ENCODE results near the gene NPC1.
"Not testable (repeated sequence)": the region's sequence is repeated elsewhere in the genome, so short reads cannot be mapped to it uniquely, and the experiment has no call there.

Gene NPC1

GRCh38 chr18:23609390-23610023 is 23.2 kb upstream of the NPC1 start:
- DNase-seq (ENCODE audit: low spot score) = no peak

- DNase-seq (ENCODE audit: low spot score) = no peak
Observed at GRCh38 chr18:23608211-23608610, 21.9 kb upstream of the NPC1 start.

GRCh38 chr18:23605941-23606340 is 19.6 kb upstream of the NPC1 start:
- DNase-seq (ENCODE audit: low spot score) = no peak

DNA sequence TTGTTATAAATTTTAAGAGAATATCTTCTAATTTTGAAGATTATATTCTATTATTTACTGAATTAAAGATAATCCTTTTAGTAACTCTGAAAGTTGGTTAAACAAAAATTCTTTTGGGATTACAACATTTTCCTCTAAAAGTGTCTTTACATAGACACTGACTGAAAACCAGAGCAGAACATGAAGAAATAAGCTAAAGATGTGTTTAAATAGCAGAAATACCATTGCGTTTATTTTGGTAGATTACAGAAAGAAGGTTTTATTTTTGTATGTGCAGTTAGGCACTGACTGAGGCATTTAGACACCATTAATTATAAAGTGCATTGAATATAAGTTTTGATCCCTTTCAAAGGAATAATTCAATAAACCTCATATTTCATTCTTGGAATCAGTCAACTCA is 13.5 kb upstream of the NPC1 start:
- no peak for DNase-seq (ENCODE audit: low spot score)

- DNase-seq (ENCODE audit: low spot score) = no peak
Observed at GRCh38 chr18:23596183-23596582, 9.9 kb upstream of the NPC1 start.

DNA sequence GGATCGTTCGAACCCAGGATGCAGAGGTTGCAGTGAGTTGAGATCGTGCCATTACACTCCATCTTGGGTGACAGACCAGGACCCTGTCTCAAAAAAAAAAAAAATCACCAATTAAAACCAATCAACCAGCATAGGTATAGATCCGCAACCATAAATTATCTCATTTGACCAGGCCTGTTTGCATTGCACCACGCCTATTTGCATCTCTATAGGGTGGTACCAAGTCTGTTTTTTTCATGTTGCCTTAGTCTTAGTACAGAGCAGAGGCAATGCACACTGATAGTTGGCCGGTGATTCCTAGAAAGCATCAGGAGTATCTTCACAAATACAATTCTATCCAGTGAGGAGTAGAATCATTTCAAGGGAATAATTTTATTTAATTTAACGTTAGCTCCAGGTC is 9.3 kb upstream of the NPC1 start:
- DNase-seq (ENCODE audit: low spot score) = no peak

DNA sequence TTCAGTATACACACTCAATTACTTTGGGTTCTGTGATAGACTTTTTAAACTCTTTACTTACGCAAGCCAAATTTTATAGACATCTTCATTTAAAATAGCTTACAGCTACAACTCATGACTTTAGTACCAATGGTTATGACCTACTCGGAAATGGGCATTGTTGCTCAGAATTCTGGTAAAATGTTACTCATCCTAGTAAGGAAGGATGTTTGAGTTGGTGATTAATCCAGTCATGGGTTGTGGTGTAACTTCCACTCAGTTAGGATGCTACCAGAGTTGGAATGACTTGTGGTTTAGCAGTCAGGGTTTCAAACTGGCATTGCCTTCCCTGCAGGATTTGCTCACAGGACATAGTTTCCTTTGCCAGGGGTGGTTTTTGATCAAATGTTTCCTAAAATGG is 7.4 kb upstream of the NPC1 start:
- peak; percentile 47 for DNase-seq (ENCODE audit: low spot score)

DNA sequence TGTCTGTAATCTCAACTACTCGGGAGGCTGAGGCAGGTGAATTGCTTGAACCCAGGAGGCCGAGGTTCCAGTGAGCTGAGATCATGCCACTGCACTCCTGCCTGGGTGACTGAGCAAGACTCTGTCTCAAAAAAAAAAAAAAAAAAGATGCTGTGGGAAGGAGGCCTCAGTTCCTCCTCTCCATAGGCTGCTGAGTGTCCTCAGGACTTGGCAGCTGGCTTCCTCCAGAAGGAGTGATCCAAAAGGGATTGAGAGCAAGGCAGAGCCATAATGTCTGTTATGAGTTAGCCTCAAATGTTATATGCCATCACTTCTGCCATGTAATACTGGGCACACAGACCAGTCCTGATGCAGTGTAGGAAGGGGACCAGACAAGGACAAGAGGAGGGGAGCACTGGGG is 6.6 kb upstream of the NPC1 start:
- no peak for DNase-seq (ENCODE audit: low spot score)

GRCh38 chr18:23591011-23591410 is 4.7 kb upstream of the NPC1 start:
- DNase-seq (ENCODE audit: low spot score) = no peak

DNA sequence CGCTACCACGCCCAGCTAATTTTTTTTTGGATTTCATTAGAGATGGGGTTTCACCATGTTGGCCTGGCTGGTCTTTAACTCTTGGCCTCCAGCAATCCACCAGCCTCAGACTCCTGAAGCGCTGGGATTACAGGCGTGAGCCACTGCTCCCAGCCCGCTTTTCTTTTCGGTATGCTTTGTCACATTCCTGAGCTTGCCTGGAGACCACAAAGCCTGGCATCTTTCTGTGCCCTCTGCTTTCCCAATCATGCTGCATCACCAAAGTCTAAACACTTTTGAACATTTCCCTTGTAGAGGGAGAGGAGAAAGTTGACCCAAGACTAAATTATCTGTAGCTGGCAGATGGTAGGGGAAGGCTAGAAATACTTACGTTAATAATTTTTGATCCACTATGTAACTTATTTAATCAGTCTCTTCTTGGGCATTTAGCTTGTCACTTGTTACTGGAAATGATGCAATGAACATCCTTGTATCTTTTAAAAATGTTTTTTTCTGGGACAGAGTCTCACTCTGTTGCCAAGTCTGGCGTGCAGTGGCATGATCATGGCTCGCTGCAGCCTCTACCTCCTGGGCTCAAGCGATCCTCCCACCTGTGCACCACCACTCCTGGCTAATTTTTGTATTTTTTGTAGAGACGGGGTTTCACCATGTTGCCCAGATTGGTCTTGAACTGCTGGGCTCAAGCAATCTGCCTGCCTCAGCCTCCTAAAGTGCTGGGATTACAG is 2.7 kb upstream of the NPC1 start:
- no peak for DNase-seq (ENCODE audit: low spot score)

GRCh38 chr18:23587220-23587642 is 925 bp upstream of the NPC1 start:
- no peak for DNase-seq (ENCODE audit: low spot score)

DNA sequence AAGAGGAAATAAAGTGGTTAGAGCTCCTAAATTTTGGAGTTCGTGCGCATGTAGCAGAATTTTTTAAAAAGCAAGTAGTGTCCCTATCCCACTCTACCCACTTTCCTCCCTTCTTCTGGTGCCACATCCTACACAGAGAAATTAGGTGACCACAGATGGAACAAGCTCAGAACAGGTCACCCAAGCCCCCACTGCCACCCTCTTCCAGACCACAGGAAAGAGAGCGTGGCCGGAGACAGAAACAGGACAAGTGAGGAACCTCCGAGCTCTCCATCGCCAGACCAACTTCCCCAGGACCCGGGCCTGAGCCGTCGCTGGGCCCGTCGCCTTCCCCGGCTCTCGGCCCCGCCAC is 433 bp downstream of the NPC1 start:
- DNase-seq (ENCODE audit: low spot score) = no peak

DNA sequence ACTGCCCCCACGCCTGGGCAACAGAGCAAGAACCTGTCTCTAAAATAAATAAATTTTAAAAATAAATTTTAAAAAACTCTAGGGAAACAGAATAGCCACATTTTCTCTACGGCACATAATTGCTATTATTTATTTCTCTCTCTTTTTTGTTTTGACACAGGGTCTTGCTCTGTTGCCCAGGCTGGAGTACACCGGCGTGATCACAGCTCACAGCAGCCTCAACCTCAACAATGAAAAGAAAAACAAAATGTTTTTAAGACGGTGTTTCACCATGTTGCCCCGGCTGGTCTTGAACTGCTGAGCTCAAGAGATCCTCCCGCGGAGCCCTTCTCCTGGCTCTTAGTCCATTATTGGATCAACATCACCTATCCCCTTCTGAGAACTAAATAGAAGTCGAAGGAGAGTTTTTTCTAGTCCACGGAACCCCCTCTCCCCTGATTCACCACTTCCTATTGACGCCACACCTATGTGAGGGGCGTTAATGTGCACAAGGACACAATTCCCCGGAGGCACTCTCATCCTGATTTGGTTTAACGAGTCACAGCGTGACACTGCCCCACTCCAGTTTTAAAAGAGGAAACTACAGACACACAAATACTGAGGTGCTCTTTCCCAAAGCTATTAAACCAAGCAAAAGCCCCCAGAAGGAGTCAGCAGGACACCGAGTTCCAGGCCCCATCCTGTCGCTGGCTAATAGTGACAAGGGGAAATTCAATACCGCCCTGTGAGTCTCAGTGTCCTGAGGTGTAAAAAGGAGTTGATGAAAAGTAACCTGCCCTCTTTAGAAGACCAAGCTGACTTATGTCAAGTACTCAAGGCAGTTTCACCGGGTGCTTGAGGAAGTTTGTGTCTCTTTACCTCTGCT is 1.1 kb downstream of the NPC1 start:
- no peak for DNase-seq (ENCODE audit: low spot score)

GRCh38 chr18:23584019-23584983 is 2.0 kb downstream of the NPC1 start:
- DNase-seq (ENCODE audit: low spot score) = no peak

DNA sequence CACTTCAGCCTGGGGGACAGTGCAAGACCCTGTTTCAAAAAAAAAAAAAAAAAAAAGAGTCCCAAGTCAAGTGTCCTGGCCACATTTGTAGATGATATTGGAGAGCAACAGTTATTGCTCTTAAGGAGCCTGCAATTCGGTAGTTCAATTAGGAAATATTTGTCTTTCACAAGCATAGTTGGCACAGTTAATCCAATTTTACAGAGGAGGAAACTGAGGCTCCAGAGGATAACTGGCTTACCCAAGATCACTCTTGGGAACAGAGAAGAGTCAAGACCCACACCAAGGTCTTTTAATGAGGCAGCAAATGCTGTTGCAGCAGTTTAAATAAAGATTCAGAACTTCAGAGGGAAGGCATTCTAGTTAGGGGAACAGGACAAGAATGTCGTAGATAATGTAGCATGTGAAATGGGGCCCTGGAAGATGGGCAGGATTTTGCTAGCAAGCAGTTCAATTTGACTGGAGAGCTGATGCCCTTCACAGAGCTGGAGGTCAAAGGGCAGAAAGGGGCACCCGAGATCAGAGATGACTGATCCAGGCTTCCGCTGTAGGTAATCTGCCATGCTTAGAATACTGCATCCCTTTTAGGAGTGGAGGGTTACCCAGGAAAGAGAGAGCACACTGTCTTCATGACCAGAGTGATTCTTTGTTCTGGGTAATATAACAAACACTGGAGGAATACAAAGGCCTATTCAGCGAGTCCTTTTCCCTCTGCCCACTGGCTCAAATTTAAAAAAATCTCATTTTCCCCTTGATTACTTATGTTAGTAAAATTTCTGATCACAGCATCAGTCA is 3.0 kb downstream of the NPC1 start:
- DNase-seq (ENCODE audit: low spot score) = no peak

GRCh38 chr18:23580677-23581367 is 5.5 kb downstream of the NPC1 start:
- no peak for DNase-seq (ENCODE audit: low spot score)

DNA sequence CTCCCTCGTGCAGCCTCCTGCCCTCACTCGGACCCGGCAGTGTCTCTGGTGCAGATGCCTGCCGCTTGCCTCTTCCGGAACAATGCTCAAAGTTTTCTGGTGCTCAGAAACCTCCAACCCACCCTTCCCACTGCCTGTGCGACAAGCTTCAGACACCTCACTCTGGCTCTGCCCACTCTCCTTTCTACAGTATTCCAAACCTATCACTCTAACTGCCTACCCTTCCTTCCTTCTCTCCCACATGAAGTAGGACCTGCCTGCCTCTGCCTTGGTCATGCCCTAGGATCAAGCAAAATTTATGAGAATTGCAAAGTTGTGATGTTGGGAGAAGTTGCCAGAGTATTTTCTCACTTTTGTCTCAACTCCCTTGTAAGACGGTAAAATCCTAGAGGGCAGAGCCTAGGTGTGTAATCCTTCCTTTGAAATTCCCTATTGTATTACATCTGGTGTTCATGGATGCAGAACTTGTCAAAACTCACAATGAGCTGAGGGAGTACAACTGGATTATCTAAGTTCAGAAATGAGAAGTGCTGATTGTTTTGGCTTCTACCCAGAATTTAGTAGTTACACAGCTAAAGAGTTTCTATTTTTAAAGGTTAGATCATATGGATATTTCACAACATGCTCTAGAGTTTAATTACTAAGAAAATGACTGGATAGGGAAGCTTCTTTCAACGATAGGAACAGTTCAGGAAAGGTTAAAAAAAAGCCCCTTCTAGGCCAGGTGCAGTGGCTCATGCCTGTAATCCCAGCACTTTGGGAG is 7.2 kb downstream of the NPC1 start:
- DNase-seq (ENCODE audit: low spot score) = no peak

- no peak for DNase-seq (ENCODE audit: low spot score)
Observed at GRCh38 chr18:23578067-23578701, 8.1 kb downstream of the NPC1 start.

DNA sequence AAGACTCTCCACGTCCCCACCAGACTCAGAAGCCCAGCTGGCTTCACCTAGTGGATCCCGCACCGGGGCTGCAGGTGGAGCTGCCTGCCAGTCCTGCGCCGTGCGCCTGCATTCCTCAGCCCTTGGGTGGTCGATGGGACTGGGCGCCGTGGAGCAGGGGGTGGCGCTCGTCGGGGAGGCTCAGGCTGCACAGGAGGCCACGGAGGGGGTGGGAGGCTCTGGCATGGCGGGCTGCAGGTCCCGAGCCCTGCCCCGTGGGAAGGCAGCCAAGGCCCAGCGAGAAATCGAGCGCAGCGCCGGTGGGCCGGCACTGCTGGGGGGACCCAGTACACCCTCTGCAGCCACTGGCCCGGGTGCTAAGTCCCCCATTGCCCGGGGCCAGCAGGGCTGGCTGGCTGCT is 8.8 kb downstream of the NPC1 start:
- not testable (repeated sequence) for DNase-seq (ENCODE audit: low spot score)

Measured in activated CD4-positive, alpha-beta T cell treated with anti-CD3 and anti-CD28 coated beads, Interleukin-2, Interleukin-4, amounts not matched to agents 100 ng/mL and 50 ng/mL, durations not matched to agents 16 hours and 8 hours (primary cell).